ENCODE measurements around the gene PCSK6.

DNA sequence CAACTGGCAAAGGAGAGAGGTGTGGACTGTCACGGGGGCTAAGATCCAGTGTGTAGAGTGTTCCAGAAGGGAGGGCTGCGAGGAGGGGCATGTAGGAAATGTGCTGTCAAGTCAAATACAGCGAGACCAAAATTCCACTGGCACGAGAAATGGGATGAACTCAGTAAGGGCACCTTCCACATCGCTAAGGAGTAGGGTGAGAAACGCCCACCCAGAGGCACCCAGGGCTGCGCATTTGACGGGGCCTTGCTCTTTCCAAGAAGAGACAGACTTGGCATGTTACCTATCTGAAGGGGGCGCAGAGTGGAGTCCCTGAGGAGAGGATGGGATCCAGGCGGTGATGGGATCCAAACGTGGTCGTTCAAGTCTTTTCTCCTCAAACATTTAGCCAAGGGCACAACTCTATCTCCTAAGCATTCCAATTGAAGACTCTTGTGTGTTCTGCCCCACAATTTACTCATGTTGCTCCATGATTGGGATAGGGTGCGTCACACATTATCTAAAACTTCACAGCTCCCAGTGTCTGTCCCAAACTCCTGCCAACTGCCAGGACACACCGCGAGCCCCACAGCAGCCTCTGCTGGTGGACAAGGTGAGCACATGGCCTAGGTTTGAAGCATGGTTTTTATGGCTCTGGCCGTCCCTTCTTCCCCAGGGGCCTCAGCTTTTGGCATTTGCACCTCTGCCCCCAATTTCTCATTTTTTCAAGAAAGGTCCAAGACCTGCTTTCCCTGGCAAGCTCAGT, 219.9 kb downstream of the PCSK6 start:
- no peak for TF ChIP-seq EZH2 (IDR thresholded peaks at IDR 0.05; ENCODE audit: insufficient read depth, low read length)
- TF ChIP-seq, protein P1, sequence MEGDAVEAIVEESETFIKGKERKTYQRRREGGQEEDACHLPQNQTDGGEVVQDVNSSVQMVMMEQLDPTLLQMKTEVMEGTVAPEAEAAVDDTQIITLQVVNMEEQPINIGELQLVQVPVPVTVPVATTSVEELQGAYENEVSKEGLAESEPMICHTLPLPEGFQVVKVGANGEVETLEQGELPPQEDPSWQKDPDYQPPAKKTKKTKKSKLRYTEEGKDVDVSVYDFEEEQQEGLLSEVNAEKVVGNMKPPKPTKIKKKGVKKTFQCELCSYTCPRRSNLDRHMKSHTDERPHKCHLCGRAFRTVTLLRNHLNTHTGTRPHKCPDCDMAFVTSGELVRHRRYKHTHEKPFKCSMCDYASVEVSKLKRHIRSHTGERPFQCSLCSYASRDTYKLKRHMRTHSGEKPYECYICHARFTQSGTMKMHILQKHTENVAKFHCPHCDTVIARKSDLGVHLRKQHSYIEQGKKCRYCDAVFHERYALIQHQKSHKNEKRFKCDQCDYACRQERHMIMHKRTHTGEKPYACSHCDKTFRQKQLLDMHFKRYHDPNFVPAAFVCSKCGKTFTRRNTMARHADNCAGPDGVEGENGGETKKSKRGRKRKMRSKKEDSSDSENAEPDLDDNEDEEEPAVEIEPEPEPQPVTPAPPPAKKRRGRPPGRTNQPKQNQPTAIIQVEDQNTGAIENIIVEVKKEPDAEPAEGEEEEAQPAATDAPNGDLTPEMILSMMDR (IDR thresholded peaks at IDR 0.05; ENCODE audit: insufficient read depth, low read depth, low read length), result no peak
